KBM-7 (cell line): Measurements from ENCODE around the gene PSMD14.
A peak's percentile ranks its signal among the peaks of the same experiment; 100 is the strongest.

Experiments used
- DNase-seq: peaks from one replicate; pipeline ENCODE4 v3.0.0-alpha.2; 2015
- in situ Hi-C: fragments of 300-500 bp; cut with MboI; formaldehyde crosslinking; loops from 2 replicates; pipeline ENCODE4 v1.14.3; 2020; ENCODE audit warnings: low sequenced_read_pairs, low pct_unique_long_range_greater_than_20kb, mixed read lengths

The PSMD14 gene

DNA sequence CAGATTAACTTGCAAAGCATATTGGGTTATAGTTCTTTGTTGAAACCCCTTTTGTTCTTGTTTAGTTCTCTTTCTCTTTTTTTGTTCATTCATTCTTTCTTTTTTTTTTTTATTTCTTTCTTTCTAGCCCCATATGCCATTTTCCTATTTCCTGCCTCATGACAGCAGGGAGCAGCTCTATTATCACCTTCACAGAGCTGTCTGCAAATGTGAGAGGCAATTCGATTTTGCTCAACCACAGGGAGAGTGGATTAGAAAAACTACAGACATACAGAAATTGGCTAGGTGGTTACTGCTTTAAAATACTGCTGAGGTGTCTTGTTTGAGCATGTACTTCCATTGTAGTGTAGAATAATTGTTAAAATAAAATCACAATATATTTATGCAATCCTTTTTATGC is 63.6 kb downstream of the PSMD14 start:
- no peak for DNase-seq
- in situ Hi-C loops, result no loop called here

DNA sequence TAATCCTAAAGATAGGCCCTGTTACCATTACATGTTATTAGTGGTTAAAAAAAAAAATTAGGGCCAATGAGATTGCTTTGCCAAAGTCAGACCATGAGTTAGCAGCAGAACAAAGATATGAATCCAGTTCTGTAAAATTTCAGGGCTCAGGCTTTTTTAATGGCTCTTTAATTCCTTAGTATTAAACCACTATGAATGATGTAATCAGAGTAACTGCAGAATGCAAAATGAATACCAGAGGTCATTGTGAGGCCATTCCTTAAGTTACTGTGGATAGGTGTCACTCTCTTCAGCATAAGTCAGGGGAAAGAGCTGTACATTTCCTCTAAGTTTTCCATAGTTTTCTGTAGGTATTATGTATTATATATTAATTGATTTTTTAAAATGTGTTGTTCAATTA is 65.7 kb downstream of the PSMD14 start:
- in situ Hi-C loops, result no loop called here
- no peak for DNase-seq

DNA sequence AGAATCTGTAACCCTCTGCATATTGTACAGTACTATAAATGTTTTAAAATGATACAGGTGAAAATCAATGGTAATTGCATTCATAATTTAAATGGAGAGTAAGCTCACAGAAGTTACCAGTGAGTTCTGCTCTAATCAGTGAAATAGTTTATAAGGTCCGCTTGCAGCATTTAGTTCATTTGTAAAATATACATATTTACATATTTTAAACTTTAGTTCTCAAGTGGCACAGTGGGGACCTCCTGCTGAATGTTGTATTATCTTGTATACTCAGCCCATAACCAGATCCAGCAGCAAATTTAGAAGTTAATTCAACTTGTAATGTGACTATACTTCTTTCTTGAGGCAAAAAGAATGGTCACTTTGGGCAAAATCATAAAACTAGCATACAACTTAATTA is 66.2 kb downstream of the PSMD14 start:
- in situ Hi-C loops, result no loop called here
- no peak for DNase-seq

GRCh38 chr2:161379740-161380139 is 71.5 kb downstream of the PSMD14 start:
- in situ Hi-C loops, result no loop called here
- no peak for DNase-seq

DNA sequence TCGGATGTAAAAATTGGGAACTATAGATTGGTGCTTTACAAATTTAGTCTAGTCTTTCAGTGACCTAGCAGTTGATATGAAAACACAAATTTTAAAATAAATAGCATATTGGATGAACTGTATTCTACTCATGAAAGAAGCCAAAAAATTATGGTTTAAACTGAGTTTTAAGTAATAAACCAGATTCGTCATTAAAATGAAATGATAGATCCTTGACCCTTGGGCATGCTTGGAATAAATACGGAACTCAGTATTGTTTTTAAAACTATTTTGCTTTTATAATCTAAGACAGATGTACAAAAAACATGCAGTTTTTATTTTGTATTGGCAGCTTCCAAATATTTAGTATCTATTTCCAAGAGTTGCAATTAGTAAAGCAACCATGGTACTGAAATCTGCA is 73.3 kb downstream of the PSMD14 start:
- no peak for DNase-seq
- in situ Hi-C loops, result no loop called here

DNA sequence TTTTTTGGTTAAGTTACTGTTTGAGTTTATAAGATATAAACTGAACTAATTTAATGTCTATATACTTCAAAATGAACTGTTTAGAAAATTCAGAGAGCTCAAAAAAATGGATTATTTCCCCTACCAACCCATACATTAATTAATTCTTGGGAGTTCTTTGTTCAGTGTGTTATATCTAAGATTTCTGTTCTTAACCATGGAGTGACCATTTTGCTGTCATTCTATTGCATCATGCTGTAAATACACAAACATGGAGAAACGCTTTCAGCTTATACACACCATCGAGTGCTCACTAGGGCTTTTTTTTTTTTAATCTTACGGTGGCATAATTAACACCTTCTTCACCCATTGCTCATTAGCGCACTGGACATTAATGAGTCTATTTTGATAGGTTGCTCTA is 74.5 kb downstream of the PSMD14 start:
- DNase-seq, result no peak
- in situ Hi-C loops, result no loop called here

- DNase-seq, result no peak
Observed at GRCh38 chr2:161384864-161385263, 76.6 kb downstream of the PSMD14 start.

GRCh38 chr2:161386228-161386824 is 78.1 kb downstream of the PSMD14 start:
- in situ Hi-C loops, result no loop called here
- no peak for DNase-seq

More at GRCh38 chr2:161384864-161385263, 76.6 kb downstream of the PSMD14 start:
- in situ Hi-C loops, result no loop called here

DNA sequence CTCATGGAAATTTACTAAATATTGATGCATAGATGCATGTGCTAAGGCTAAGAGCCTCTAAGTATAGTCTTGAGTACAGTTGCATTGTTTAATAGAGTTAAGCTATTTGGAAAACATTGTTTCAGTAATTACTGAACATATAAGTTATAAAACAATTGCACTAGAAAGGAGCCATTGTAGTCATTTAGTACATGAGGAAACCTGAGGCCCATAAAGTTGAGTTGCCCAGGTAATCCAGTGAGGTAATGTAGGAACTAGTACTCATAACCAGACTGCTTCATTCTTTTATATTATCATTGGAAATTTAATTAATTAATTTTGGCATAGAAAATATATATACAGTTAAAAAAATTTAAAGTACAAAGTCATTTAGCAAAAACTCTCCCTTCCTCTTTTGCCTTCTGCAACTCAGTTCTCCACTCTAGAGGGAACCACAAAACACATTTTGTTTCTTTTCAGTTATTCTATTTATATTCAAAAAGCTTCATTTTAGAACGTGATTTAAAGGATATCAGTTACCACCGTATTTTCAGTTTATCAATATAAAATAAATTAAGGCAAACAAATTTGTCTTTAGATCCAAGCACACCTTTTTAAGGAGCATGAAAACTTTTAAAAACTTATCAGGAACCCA is 80.0 kb downstream of the PSMD14 start:
- no peak for DNase-seq
- in situ Hi-C loops, result no loop called here

GRCh38 chr2:161391737-161392506 is 83.7 kb downstream of the PSMD14 start:
- no peak for DNase-seq
- in situ Hi-C loops, result no loop called here

DNA sequence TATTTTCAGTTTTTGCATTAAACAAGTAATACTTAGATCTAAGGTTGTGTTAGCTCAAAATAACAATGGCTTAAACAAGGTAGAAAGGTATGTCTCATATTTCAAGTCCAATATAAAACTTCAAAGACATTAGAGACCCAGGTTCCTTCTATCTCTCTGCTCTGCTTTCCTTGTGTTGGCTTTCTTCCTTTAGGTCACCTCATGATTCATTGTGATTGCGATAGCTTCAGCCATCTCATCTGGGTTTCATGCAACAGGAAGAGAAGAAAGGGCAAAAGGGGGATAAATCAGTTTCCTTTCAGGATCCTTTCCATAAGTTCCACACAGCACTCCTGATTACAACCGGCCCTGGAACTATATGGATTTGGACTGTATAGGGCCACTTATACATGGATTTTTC is 91.9 kb downstream of the PSMD14 start:
- in situ Hi-C loops, result no loop called here

GRCh38 chr2:161402297-161402696 is 94.1 kb downstream of the PSMD14 start:
- in situ Hi-C loops, result no loop called here
- DNase-seq, result no peak

More for the DNA sequence above, 91.9 kb downstream of the PSMD14 start:
- no peak for DNase-seq

DNA sequence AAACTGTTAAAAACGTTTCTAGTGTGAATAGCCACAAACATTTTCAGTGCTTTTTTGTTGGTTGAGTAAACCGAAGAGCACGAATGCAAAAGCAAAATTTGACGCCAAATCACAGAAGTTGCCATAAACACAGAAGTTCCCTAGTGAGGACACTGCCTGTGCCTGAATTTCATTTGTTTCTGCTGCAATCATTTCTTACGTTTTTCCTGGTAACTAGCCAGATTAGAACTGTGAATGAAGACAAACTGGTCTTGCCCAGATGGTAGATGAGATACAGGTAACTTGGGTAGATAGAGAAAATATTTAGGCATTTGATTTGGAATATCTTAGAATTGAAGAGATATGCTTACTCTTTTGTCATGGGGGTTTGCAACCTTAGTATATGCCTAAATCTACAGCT is 98.1 kb downstream of the PSMD14 start:
- no peak for DNase-seq
- in situ Hi-C loops, result no loop called here

DNA sequence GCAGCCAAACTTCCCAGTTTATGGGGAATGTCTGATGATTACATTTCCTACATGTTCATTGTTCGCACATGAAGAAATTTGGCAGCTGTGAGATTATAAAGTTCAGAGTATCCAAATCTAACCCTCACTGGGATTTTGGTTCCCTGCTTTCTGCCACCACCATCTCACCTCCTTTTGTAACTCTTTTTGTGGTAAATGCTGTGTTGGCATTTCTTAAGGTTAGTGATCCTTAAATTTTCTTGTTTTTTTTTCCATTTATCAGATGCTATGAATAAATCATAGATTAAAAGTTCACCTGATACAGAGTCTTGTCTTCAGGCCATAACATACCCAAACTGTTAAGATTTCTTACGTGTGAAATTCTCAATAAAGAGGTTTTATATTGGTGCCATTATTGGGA is 99.4 kb downstream of the PSMD14 start:
- no peak for DNase-seq
- in situ Hi-C loops, result no loop called here

DNA sequence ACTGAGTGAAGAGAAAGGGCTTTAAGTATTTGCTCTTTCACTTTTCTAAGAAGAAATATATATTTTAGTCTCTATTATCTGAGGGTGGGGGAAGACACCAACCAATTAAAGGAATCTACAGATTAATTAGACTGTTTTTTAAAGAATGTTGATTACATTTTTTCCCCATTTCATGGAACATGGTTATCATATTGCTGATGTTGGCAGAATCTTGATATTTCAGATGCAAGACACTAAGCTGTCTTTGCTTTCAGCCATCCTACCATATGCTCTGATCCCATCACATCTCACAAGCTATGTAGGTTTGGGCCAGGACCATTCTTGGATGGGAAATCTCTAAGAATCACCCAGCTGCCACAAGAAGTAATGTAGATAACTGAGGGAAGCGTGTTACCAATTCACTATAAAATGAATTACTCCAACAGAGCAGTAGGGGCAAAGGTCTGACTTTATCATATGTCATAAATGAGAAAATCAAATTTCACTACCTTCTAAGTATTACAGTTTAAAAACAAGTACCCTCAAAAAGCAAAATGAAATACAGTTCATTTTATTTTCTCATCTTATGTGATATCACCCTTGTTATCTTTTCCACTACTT is 101.2 kb downstream of the PSMD14 start:
- in situ Hi-C loops, result no loop called here
- DNase-seq, result no peak

DNA sequence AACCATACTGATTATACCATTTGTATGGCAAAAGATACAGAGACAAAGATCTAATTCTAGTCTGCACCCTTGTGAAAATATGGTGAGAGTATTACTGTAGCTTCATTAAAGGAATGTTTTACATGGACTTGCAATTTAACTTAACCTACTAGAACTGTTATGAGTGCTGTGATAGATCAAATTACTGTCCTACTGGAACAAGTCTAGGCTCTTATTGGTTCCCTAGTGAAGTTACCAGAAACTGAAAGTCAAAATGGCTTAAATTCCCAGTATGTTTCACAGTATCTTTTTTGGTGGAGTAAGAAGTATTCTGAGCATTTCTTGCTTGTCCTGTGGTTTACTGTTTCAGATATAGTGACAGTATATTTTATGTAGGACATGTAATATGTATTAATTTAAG is 104.1 kb downstream of the PSMD14 start:
- DNase-seq, result no peak
- in situ Hi-C loops, result no loop called here

- in situ Hi-C loops, result no loop called here
- DNase-seq, result peak; percentile 41
Observed at GRCh38 chr2:161414042-161415033, 106.1 kb downstream of the PSMD14 start.

DNA sequence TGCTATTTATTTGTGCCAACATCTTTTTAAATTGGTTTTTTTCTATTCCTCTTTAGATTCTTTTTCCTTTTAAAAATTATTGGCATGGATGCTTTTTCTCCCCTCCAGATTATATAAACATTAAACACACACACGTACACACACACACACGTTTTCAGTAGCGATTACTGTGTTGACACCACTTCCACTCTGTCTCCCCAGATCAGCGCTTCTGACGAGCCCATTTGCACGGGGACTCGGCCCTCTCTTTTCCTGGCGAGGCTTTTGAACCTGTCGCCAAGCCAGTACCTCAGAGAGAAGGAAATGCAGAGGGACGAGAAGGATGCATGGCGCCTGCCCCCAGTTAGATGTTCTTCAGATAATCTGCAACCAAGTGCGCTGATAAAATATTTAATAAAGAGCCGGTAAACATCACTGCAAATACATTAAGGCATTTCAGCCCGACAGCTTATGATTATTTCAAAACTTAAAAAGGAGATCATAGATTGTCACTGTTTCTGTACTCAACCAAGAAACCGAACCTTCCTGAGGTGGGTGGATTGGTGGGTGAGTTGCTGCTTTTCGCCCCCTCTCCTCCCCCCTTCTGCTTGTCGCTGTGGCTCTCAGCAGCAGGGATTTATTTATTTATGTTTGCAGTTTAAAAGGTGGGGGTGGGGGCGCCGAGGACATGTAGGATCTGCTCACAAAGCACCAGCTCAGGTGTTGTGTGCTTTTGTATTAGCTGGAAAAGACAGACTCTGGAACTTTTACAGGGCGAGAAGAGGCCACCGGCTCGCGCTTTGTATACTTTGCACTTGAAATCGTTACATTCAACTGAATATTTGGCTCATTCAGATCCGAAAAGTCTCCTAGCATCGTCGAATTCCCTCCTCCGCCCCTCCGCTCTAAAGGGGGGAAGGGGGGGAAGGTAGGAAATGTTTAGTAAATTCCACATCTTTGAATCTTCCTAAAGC is 107.1 kb downstream of the PSMD14 start:
- DNase-seq, result no peak
- in situ Hi-C loops, result no loop called here
